Measurements from ENCODE around the gene BAMBI.
"Not testable (repeated sequence)": the region's sequence is repeated elsewhere in the genome, so short reads cannot be mapped to it uniquely, and the experiment has no call there.

BAMBI gene, protein sequence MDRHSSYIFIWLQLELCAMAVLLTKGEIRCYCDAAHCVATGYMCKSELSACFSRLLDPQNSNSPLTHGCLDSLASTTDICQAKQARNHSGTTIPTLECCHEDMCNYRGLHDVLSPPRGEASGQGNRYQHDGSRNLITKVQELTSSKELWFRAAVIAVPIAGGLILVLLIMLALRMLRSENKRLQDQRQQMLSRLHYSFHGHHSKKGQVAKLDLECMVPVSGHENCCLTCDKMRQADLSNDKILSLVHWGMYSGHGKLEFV

DNA sequence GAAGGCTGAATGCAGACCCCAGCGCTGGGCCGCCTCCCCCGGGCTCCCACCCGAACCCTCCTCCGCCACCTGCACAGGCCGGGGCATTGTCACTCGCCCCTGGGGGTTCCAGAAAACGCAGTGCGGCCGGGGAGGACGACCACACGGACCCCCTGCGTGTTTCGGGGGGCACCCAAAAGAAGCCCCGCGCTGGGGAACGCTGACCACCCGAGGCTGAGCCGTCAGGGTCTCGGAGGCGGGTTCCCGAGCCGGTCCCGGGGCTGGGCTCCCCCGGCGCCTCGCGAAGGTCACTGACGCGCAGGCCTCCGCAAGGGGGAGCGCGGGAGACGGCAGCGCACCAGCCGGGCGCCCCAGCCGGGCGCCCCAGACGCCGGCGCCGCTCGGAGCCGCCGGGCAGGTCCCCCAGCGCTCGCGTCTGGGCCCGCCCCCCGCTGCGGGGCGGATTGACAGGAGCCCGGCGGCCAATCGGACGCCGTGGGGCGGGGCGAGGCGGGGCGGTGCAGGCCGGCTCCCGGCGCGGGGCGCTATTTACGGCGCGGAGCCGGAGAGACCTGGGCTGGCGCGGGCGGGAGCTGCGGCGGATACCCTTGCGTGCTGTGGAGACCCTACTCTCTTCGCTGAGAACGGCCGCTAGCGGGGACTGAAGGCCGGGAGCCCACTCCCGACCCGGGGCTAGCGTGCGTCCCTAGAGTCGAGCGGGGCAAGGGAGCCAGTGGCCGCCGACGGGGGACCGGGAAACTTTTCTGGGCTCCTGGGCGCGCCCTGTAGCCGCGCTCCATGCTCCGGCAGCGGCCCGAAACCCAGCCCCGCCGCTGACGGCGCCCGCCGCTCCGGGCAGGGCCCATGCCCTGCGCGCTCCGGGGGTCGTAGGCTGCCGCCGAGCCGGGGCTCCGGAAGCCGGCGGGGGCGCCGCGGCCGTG is at the start of gene BAMBI:
BAMBI (plus strand) TSS at position 554 of the 920 bp plus-strand sequence. CDS start 377 bp downstream, outside the sequence.
- DNase-seq, result peak; percentile 95

DNA sequence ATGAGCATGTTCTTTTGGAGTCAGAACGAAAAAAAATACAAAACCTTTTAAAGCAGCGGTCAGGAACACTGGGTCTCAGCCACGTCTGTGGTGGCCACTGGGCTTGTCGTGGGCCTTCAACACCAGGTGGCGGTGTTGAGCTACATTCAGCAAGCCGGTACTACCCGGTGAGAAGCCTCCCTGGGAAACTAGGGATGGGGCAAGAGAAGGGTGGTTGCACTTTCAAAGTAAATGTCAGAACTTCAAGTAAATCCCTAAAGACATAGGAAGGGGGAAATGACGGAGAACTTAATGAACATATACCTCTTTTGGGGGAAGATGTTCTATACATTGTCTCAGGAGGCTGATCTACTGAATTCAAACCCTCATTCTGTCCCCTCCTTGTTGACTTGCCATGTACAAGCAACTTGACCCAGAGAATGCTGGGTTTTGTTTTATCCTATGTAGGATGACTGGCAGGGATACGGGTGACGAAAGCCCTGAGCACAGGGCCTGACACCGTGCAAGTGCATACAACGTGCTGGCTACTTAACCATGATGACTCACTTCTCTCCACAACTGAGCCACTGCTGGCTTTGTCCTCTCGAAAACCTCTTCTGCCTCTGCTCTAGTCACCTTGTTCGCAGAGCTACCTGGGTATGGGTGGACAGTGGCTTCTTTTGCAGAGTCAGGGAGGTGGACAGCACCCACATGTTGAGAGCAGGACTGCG is 49.0 kb upstream of the BAMBI start:
- DNase-seq, result peak; percentile 87

DNA sequence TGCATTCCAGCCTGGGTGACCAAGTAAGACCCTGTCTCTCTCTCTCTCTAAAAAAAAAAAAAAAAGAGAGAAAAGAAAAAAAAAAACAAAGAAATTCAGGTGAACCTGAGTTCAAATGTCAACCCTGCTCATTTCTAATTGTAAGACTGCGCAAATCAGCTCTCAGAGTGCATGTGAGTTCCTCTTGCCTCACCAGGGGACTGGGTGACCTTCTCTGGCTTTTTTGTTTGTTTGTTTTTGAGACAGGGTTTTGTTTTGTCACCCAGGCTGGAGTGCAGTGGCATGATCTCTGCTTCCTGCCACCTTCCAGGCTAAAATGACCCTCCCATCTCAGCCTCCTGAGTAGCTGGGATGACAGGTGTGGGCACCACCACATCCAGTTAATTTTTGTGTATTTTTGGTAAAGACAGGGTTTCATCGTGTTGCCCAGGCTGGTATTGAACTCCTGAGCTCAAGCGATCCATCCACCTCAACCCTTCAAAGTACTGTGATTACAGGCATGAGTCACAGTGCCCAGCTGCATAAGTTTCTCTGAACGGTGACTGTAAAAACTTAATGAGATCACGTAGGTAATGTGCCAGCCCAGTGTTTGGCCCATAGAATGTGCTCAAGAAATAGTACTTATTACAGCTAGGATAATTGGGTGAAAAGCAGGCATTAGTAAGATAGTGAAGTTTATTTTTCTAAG is 45.3 kb upstream of the BAMBI start:
- no peak for DNase-seq

DNA sequence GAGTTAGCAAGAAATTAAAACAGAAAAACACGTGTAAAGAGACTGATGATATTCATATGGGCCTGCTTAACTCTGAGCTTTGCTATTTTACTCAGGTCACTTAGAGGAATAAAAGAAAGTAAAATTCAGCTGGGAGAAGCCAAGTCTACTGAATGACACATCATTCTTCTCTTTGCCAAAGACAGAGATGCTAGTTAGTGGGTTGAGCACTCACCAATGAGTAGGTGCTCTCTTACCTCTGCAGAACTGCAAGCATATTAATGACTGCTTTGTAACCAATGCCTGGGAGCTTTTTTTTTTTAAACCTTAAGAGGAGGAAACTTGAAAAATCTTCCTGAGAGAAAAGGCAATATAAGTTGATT is 44.8 kb upstream of the BAMBI start:
- no peak for DNase-seq

DNA sequence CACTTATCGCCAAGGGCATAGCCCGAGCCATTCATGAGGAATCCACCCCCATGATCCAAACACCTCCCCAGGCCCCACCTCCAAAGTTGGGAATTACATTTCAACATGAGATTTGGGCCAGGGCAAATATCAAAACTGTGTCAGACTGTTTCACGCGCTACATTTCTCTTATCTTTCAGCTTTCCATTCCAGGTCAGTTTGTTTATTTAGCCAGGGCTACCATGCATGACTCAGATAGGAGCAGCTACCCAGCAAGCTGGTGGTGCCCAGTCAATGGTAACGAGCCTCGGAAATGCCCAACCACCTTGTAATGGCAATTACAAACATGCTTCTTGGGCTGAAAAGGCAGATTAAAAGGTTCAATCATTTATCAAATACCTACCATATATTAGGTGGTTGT is 43.6 kb upstream of the BAMBI start:
- DNase-seq, result no peak

DNA sequence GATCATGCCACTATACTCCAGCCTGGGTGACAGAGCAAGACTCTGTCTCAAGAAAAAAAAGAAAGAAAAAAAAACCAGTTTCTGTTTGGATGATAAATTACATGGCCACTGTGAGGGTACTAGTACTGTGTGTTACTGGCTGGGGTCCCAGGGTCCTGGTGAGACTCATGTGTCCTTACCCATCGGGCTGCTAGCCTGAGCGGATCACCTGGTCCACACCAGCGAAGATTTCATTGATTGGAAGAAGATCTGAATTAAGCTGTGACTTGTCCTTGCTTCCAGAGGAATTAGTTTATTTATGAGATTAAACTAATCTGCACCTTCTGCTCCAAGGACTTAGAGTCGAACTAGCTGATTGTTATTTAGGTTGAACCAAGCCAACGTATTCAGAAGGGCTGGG is 40.0 kb upstream of the BAMBI start:
- no peak for DNase-seq

DNA sequence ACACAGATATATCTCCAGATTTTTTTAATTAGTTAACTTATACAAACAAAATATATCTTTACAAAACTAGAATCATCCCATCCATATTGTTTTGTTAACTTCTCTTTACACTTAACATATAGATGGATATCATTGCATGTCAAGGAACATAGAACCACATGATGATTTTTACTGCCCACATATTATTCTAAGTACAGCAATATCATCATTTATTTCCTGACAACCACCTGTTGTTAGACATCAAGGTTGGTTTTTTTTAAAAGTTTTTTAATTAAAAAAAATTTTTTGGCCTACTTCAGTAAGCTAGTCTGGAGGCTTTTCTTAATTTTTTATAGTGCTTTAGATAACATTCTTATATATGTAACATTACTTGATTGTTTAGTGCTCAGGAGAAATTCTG is 38.9 kb upstream of the BAMBI start:
- DNase-seq, result no peak

DNA sequence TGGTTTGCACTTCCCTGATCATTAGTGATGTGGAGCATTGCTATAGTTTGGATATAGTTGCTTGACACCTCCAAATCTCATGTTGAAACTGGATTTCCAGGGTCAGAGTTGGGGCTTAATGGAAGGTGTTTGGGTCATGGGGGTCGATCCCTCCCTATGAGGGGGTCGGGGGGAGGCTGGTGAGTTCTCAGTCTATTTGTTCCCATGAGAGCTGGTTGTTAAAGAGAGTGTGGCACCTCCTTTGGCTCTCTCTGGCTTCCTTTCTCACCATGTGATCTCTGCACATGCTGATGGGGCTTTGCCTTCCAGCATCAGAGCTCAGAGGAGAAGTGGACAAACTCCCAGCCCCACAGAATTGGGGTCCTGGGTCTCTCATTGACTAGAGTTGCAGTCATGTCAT is 36.8 kb upstream of the BAMBI start:
- DNase-seq, result no peak

DNA sequence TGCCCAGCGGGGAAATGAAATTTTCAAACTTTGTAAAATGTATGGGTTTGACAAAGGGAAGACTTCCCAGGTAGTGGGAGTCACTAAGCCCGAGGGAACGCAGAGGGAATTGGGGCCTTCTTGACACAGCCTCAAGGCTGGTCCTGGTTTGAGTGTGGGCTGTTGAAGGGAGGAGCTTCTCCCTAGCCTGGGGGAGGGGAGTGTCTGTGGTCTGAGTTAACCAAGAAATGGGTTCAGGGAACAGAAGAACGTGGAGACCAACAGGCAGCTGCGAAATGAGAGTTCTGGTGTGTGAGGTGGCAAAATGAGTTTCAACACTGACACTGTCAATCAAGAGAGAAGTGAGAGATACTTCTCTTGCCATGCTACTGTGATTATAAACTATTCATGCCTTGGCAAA is 32.7 kb upstream of the BAMBI start:
- no peak for DNase-seq

DNA sequence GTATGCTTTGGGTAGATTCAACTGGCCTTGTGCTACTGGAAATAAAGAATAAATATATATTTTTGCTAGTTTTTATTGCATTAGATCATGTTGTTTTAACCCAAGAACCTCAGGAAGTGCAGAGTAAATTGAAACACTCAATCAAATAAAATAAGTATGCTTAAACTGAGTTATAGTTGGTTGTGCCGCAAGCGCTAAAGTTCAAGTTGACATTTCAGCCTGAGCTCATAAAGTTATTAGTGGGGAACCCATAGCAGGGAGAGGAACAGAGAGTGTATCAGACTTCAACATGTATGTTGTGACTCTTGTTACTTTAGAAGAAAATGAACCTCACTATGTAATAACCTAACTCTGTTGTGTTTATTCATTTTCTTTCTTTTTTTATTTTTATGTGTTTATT is 25.2 kb upstream of the BAMBI start:
- DNase-seq, result no peak

DNA sequence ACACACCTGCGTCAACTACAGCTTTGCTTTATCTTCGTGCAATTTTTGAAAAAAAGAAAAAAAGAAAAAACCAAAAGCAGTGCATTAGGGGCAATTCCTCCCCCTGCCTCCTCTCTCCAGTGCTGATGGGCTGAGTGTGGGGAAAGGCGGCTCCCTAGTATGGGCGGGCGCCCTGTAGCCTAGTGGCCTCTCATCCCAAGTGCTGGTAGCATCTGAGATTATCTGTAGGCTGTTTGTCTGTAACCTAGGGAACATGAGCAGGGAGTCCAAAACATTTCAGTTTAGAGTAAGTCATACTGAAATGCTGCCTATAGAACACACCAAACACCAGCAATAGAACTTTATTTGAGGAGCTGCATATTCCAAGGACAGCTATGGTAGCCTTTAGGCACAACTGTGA is 24.6 kb upstream of the BAMBI start:
- no peak for DNase-seq

DNA sequence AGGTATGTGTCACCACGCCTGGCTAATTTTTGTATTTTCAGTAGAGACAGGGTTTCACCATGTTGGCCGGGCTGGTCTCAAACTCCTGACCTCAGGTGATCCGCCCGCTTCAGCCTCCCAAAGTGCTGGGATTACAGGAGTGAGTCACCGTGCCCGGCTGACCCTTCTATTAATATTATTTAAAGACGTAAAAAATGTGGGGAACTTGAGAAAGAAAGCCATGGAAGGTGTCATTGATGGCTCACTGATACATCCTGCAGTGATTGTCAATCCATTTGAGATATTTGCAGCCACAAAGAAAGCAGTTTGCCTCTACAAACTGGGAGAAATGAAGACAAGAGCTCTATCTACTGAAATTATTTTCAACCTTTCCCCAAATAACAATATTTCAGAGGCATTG is 18.5 kb upstream of the BAMBI start:
- not testable (repeated sequence) for DNase-seq

DNA sequence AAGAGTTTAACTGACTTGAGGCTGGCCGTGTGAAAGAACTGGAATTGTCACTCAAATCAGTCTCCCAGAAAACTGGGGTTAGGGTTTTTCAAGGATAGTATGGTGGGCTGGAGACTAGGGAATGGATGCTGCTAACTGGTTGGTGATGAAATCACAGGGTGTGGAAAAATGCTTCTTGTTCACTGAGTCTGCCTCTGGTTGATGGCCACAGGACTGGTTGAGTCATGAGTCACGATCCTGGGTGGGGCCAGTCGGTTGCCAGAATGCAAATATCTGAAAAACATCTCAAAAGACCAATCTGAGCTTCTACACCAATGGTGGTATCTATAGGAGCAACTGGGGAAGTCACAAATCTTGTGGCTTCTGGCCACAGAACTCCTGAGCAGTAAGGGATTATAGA is 16.3 kb upstream of the BAMBI start:
- DNase-seq, result no peak

DNA sequence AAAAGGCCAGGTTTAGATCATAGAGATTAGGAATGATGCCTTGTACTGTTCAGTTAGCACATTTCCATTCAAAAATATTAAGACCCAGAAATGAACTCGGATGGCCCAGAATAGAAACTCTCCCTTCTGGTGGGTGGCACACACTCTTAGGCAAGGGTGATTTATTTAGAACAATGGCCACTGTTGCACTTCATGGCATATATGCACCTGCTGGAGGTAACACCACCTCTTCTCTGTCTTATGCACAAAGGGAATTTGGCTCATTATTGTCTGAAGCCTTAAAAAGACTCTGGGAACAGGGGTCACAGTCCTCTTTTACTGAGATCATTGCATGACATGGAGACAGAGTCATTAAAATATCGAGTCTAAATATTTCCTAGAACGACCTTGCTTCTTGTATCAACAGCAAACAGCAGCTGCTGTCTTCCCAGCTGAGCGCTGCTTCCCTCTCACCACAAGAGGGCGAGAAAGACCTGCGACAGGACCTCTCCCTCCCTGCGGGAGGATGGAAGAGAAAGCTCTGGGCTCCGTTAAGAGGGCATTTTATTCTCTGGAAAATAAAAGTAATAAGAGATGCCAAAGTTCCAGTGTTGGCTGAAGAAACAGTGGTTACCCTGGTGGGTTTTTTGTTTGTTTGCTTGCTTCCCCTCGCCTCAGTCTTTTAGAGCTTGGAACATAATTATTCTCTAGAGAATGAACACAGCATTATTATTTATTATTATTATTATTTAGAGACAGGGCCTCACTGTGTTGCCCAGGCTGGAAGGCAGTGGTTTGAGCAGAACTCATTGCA is 13.5 kb upstream of the BAMBI start:
- DNase-seq, result peak; percentile 89

DNA sequence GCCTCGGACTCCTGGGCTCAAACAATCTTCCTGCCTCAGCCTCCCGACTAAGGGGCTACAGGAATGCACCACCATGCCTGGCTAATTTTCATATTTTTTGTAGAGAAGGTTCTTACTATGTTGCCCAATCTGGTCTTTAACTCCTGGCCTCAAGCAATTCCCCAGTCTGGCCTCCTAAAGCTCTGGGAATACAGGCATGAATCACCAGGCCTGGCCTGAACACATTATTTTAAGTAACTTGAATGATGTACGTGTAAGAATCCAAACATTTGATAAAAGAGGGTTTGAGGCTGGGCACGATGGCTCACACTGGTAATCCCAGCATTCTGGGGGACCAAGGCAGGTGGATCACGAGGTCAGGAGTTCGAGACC is 13.0 kb upstream of the BAMBI start:
- DNase-seq, result no peak

DNA sequence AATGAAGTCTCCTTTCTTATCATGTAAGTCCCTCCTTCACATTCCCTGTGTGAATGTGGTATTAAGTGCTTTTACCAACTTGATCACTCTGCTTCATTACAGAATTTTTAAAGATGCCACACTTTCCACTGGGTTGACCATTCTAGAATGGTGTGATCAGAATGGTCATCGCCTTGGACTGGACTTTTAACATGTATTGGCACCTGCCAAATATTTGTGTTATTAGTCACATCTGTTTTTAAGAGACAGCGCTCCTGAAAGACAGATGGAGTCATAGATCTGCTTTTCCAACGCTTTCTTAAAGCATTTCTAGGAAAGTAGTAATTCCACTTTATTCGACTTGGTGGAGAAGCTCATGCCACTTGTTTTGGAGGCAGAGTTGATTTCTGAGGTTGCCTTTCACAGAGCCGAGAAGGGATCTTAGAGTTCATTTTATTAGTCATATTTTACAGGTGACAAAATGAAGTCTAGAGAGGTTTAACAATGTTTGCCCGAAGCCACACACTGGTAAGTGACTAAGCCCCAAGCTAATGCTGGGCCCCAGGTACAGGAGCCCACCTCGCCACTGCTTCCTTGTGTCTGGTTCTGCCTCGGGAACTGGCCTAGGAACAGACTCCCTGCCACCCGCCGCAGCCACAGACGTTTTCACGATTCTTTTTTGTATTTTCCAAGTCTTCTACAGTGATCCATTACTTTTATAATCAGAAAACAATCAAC is 10.4 kb upstream of the BAMBI start:
- no peak for DNase-seq

DNA sequence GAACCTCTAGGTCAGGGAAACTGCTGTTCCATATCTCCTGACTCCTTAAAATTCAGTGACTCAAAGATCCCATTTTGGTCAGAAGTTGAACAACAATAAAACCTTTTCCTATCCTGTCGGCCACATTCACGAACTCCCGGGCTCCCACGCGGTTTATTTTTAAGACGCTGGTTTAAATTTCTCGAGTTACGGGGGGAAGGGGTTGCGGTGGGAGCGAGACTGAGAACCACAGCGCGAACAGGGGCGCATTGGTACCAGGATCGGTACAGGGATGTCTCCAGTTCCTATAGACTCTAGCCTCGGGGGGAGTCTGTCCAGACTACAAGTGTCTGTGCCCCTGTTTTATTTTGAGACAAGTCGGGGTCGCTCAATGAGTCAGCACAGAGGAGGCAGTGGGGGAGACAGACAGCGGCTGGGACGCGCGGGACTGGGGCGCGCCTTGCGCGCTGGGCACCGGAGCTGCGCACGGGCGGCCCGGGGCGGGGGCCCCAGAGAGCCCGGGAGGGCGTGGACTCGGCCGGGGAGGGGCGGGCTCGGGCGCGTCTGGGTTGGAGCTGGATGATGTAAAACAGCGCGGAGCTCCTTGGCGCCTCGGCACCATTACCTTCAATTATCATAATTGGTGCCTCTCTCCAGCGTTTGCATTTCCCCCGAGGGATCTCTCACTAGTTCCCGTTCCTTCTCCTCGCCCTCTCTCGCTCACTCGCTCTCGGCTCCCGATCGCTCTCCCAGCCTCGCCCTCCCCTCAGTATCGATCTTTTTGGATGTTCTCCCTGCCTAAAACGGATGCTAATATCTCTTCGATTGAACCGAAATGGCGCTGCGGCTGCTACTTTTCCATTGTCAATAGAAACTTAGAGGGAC is 8.7 kb upstream of the BAMBI start:
- peak; percentile 65 for DNase-seq

DNA sequence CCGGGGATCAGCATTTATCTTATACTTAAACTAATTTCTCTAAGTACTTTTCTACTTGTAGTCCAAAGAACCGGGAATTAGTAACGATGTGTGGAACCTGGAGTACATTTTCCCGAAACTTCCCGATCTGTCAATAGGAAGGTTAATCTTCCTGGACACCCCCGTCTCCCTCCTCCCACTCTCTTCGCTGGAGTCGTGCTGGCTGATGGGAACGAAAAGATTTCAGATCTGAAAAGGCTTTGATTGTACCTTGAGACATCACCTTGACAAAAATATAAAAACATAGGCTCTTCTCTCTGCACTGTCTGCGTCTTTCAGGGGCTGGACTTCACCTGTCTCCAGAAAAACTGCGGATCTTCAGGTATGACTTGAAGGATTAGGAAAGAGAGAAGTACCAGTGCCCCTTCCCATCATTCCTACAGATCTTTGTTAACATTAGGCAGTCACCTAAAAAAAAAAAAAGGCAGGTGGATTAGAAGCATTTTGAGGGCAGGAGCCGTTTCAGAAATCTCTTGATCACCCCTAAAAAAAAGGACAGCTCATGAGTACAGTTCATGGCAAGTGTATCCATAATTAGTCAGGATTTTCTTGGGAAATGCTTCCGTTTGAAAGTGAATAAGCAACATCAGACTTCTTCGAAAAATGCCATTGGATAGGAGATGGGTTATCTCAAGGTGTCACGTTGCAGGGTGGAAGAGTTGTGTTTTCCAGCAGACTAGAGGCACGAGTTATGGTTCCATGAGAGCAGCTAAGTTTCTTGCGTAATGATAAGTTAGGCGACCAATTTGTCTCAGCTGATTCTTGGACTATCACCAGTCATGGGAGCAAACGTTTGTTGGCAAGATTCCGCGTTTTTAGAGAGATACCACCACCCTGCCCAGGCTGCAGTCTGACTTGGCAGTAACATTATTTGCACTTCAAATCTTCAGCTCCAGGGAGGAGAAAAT is 7.8 kb upstream of the BAMBI start:
- DNase-seq, result no peak

DNA sequence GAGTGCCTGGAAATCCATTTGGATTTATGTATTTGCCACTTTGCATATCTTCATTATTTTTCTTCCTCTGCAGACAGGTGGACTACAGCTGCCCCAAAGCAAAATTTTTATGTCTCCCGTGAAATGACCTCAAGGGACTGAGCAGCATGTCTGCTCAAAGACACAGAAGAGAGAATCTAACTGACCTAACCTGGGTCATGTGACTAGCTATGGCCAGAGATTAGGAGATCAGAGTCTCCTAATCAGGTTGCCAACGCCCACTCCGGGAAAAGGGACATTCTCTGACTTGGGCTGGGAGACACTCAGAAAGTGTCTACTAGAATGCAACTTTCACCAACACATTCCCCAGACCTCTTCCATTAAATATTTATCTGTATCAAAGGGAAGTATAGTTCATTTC is 2.5 kb upstream of the BAMBI start:
- no peak for DNase-seq

Measured in hematopoietic multipotent progenitor cell treated with erythropoietin and hydrocortisone succinate and interleukin-3 and kit ligand, for 6 days (in vitro differentiated cells).